Ovary (tissue), 9 donors: Measurements from ENCODE around the gene ULBP2. TPM values are rescaled to one million over a fixed set of nuclear protein-coding genes. Genes with fewer than 3 reads are reported as not detected.
"Not testable (repeated sequence)": the region's sequence is repeated elsewhere in the genome, so short reads cannot be mapped to it uniquely, and the experiment has no call there.

Experiments used
- DNase-seq, 5 donors: peaks; one replicate each; pipeline ENCODE4 v3.0.0-alpha.2; 2019 to 2020
- H3K27ac ChIP-seq, 2 donors: fragments of 200-600 bp; one replicate each; pipeline versions ENCODE4 v1.5.1 to v1.8.0; 2019 to 2022
- H3K27me3 ChIP-seq: fragments of 200-600 bp; one replicate; pipeline ENCODE4 v1.8.0; 2022
- H3K36me3 ChIP-seq: fragments of 200-600 bp; sonication (generic); one replicate; pipeline ENCODE4 v1.5.1; 2019
- H3K4me1 ChIP-seq: one replicate; pipeline ENCODE4 v1.8.1; 2013; ENCODE audit warnings: mild to moderate bottlenecking, moderate library complexity; ENCODE audit not compliant: insufficient read depth
- H3K4me3 ChIP-seq: fragments of 200-600 bp; sonication (generic); one replicate; pipeline ENCODE4 v1.5.1; 2017
- H3K9me3 ChIP-seq, 2 donors: fragments of 200-600 bp in 1 of 2; sonication (generic) in 1 of 2; one replicate each; pipeline versions ENCODE4 v1.5.1 to v1.8.1; 2013 to 2019; ENCODE audit warnings: mild to moderate bottlenecking in 1 of 2, moderate library complexity in 1 of 2
- EP300 ChIP-seq: sonication (generic); formaldehyde crosslinking; IDR thresholded peaks from one replicate; pipeline ENCODE4 v1.6.1; 2017; ENCODE audit warnings: antibody characterized with exemption
- POLR2A ChIP-seq: fragments of 450-650 bp; IDR thresholded peaks from one replicate; pipeline ENCODE4 v1.6.1; 2017; ENCODE audit warnings: antibody characterized with exemption, mild to moderate bottlenecking, moderate library complexity
- WGBS, 3 donors: extraction: QIAGEN DNeasy Blood & Tissue Kit in 1 of 3; methylation state at CpG; one replicate each; pipeline versions ENCODE4 v1.1.5 to v1.1.7; 2013 to 2017; 5-methylcytosine and 5-hydroxymethylcytosine counted together
- intact Hi-C, 4 donors: fragments of 100-400 bp; cut with DNase I; formaldehyde crosslinking; loops; one replicate each; pipeline versions ENCODE4 v1.11.0 to v1.15.1; 2022 to 2023
- polyA plus RNA-seq, 2 donors: library from polyadenylated mRNA; stranded (reverse); fragments of 200-250 nt in 1 of 2; fragments of 350-450 nt in 1 of 2; fragmentation: Illumina TruSeq in 1 of 2; extraction: RNeasy Lipid Tissue Mini Kit (QIAGEN cat#74804) in 1 of 2; gene quantifications; one replicate each; pipeline ENCODE4 v1.2.3, GENCODE V29; 2013 to 2014
- total RNA-seq, 7 donors: library from RNA; depleted of rRNA in 2 of 7; stranded (reverse); fragments of >200 nt in 2 of 7; fragmentation: NEBNext Ultra II Directional in 3 of 7; extraction: Animal tissue kit (Norgen Biotek cat#: 25700) in 3 of 7; gene quantifications; one replicate each; pipeline versions ENCODE4 v1.1.0 to v1.2.4, GENCODE V29; 2016 to 2023
- TF ChIP-seq, protein P1 (sequence below), 3 donors: fragments of 450-650 bp in 2 of 3; fragments of 200-600 bp in 1 of 3; IDR thresholded peaks; one replicate each; pipeline versions ENCODE4 v1.5.1 to v1.8.0; 2016 to 2022; ENCODE audit warnings: antibody characterized with exemption in 3 of 3, mild to moderate bottlenecking in 1 of 3
- donor health status: DM: no; HTN: no; CAD: no; lungs with moderate emphysema.
- donor health status: DM: no; HTN: no; CAD: no.
- donor health status: Bipolar disorder and iron deficiency.
- donor health status: DM: yes; HTN: yes; CAD: no.
- donor health status: DM: no; HTN: no; CAD: no.
- donor health status: DM: yes; HTN: yes; CAD: no.

Gene ULBP2
- total and polyA plus RNA-seq, 9 donors, result 0.08 to 3.6 (median 0.23) TPM; not detected in 6

DNA sequence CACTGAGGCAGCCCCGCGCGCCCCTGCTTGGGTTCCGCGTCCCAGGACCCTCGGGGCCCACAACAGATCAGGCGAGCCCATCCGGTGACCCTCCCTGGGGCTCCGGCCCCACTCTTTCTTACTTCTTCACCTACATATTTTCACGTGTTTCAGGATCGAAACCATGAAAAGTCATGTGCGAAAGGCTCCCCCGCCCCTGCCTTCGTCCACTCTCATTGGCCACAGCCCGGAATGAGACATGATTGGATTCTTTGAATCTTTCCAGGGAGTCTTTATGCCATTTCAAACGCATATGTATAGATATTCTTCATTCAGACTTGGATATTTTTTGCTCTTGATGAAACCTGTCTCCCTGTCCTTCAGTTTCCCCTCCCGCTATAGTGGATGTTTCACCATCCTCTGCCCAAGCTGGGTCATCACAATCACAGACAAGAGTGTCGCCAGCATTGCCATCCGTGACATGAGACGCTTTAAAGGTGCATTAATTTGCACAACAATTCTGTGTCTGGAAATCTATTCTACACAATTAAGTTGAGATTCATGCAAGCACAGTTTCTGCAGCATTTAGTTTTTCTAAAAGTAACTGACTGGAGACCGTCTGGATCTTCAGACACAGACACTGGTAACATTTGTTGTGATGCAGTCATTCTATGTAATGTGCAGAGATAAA, 13.3 kb downstream of the ULBP2 start:
- H3K9me3 ChIP-seq, H3K27ac ChIP-seq, H3K4me3 ChIP-seq, DNase-seq, H3K36me3 ChIP-seq, H3K27me3 ChIP-seq, intact Hi-C loops, H3K4me1 ChIP-seq: not testable (repeated sequence)
- WGBS, 3 donors, result 12 to 14% (median 12%) methylated on average over 13 of the region's 21 CpGs

DNA sequence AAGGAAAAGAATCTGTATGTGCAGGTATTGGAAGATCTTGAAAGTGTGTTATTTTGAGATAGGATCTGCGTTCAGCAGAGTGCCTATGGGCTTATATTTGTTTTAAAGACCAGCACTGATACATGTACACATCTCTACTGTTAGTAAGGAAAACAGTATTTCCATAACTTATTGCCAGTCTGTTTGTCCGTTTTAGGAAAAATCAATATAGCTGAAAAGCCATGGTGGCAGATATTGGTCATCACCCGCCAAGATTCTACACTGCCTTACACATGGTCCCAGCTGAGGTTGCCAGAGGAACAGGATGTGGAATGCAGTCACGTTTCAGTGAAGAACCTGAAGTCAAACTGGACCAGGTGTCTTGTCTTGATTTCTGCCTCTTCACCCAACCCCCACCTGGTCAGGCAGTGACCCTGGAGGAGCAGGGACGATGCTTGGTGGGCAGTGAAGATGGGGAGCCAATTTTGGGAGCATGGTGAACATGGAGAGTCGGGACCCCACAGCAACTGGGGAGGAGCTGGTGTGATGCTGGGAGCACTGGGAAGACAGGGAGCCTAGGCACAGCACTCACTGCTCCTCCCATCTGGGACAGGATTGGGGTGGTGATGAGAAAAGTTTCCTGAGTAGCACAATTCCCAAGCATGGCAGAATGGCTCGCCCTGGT, 14.0 kb downstream of the ULBP2 start:
- H3K36me3 ChIP-seq, intact Hi-C loops, H3K27ac ChIP-seq, H3K27me3 ChIP-seq, H3K4me3 ChIP-seq, DNase-seq, H3K9me3 ChIP-seq, H3K4me1 ChIP-seq: not testable (repeated sequence)
- WGBS, 3 donors, result 37 to 38% (median 37%) methylated on average over 7 of the region's 7 CpGs

DNA sequence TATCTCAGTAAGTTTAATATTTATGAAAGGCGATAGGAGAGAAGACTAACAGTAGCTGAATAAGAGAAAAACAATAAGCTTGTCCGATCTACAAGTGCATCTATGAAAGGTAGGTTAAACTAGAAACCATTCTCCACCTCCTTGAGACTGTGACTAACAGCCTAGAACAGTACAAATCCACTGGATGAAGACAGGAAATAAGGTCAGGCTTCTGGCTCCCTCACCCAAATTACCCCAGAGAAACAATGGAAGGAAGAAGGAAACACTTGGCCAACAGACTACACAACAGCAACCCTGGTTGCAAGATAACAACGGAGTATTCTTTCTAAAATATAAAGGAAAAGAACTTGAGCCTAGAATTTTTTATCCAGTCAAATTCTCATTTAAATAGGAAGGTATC, 16.3 kb downstream of the ULBP2 start:
- 52 to 58% (median 57%) methylated on average over 3 of the region's 3 CpGs for WGBS, 3 donors
- H3K4me1 ChIP-seq, H3K9me3 ChIP-seq, H3K27me3 ChIP-seq, intact Hi-C loops, H3K27ac ChIP-seq, H3K4me3 ChIP-seq, H3K36me3 ChIP-seq, DNase-seq: not testable (repeated sequence)

DNA sequence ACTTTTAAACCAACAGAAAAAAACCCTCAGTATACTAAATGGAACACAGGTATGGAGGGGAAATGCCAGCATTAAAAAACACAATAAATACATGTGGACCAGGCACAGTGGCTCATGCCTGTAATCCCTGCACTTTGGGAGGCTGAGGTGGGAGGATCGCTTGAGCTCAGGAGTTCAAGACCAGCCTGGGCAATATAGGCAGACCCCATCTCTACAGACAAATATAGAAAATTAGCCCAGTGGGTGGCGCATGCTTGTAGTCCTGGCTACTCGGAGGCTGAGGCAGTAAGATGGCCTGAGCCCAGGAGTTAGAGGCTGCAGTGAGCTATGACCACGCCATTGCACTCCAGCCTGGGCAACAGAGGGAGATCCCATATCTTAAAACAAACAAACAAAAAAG, 18.0 kb downstream of the ULBP2 start:
- WGBS, 3 donors, result 64 to 76% (median 71%) methylated on average over 2 to 4 of the region's 4 CpGs
- H3K27me3 ChIP-seq, H3K36me3 ChIP-seq, H3K4me3 ChIP-seq, H3K9me3 ChIP-seq, intact Hi-C loops, DNase-seq, H3K27ac ChIP-seq, H3K4me1 ChIP-seq: not testable (repeated sequence)

DNA sequence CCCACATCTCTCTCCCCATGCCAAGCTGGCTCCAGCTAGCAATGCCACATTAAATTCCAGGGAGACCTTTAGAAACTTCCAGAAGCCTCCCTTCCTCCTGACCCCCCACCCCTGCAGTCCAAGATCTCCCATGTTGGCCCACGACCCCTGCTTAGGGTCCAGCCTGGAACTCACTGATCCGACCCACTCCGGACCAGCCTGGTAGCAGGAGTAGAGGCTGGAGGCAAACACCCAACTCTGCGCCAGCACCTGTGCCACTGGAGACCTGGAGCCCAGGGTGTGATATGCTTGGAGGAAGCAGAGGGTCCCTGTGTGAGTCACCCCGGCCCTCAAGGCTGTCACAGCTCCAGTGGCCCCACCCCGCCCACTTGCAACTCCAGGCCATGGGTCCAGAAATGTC, 18.7 kb downstream of the ULBP2 start:
- Histone ChIP-seq H3K9me3 (no peaks in the 10 kb centered on the region), H3K27me3 (no peaks in the 10 kb centered on the region), H3K4me1 (peaks cover 11% of the 10 kb centered on the region), H3K4me3 (no peak overlapping the region), H3K27ac (no peak overlapping the region), H3K36me3 (no peaks in the 10 kb centered on the region)
- DNase-seq, result no peak
- WGBS, 3 donors, result 67 to 77% (median 75%) methylated on average over 6 of the region's 6 CpGs
- TF ChIP-seq POLR2A (no peak), EP300 (no peak)
- TF ChIP-seq, protein P1, sequence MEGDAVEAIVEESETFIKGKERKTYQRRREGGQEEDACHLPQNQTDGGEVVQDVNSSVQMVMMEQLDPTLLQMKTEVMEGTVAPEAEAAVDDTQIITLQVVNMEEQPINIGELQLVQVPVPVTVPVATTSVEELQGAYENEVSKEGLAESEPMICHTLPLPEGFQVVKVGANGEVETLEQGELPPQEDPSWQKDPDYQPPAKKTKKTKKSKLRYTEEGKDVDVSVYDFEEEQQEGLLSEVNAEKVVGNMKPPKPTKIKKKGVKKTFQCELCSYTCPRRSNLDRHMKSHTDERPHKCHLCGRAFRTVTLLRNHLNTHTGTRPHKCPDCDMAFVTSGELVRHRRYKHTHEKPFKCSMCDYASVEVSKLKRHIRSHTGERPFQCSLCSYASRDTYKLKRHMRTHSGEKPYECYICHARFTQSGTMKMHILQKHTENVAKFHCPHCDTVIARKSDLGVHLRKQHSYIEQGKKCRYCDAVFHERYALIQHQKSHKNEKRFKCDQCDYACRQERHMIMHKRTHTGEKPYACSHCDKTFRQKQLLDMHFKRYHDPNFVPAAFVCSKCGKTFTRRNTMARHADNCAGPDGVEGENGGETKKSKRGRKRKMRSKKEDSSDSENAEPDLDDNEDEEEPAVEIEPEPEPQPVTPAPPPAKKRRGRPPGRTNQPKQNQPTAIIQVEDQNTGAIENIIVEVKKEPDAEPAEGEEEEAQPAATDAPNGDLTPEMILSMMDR (IDR thresholded peaks at IDR 0.05), result no peak
- intact Hi-C loops, result no loop called here

DNA sequence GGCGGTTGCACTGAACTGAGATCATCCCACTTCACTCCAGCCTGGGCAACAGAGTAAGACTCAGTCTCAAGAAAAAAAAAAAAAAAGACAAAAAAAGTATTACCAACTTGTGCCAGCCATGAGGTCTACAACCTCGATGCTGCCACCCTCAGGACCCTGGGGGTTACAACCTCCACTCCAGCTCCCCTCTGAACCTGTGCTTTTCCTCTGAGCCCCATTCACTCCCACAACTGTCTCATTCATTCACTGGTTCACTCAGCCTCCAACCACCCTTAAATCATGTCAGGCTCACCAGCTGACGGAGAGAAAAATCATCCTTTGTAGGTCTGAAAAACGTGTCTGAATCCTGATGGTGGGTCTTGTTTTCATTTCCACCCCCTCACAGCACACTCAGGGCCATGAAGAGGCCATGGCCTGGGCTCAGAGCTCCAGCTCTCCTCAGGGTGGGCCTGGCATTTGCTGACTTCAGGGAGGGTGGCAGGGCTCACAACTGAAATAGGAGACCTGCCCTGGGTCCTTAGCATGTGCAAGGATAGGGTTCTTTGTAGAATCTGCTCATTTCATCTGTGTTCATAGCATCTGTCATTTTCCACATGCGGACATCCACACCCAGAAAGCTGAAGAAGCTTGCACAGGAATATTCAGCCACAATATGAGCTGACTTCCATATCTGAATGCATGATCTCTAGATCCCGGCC, 20.1 kb downstream of the ULBP2 start:
- TF ChIP-seq, protein P1 (IDR thresholded peaks at IDR 0.05), result no peak
- TF ChIP-seq POLR2A, result no peak
- no peak for TF ChIP-seq EP300
- Histone ChIP-seq H3K9me3 (no peaks in the 10 kb centered on the region), H3K4me3 (no peak overlapping the region), H3K27me3 (no peaks in the 10 kb centered on the region), H3K36me3 (no peaks in the 10 kb centered on the region), H3K27ac (no peak overlapping the region), H3K4me1 (peaks cover 11% of the 10 kb centered on the region)
- 57 to 64% (median 58%) methylated on average over 6 of the region's 6 CpGs for WGBS, 3 donors
- intact Hi-C loops, result no loop called here
- no peak for DNase-seq
